ENCODE data around the gene ELAVL1. TPM values are rescaled to one million over a fixed set of nuclear protein-coding genes. Genes with fewer than 3 reads are reported as not detected.

Gene ELAVL1
- total RNA-seq, 1 donor from 2014 or later: 67.9 TPM

DNA sequence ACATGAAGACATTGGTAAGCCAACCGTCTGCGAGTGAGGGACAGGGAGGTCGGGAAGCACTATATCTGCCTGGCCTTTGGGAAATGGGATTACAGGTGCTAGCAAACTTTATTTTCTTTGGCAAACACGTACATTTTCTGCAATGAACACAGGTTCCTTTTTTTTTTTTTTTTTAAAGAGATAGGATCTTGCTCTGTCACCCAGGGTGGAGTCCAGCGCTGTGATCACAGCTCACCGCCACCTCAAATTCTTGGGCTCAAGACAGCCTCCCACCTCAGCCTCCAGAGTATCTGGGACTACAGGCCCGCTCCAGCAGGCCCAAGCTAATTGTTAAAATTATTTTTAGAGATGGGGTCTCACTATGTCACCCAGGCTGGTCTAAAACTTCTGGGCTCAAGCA is 24.2 kb downstream of the ELAVL1 start:
- Mint-ChIP-seq H3K4me3 (ENCODE audit: unreplicated experiment) (no peak overlapping the region), H3K36me3 (ENCODE audit: low read depth) (peaks cover 11% of the 10 kb centered on the region), H3K9me3 (ENCODE audit: low read depth) (no peaks in the 10 kb centered on the region), H3K27ac (ENCODE audit: unreplicated experiment) (no peak overlapping the region), H3K27me3 (ENCODE audit: low read depth) (no peaks in the 10 kb centered on the region), H3K4me1 (ENCODE audit: low read depth) (peaks cover 3% of the 10 kb centered on the region)
- TF ChIP-seq, protein P1, sequence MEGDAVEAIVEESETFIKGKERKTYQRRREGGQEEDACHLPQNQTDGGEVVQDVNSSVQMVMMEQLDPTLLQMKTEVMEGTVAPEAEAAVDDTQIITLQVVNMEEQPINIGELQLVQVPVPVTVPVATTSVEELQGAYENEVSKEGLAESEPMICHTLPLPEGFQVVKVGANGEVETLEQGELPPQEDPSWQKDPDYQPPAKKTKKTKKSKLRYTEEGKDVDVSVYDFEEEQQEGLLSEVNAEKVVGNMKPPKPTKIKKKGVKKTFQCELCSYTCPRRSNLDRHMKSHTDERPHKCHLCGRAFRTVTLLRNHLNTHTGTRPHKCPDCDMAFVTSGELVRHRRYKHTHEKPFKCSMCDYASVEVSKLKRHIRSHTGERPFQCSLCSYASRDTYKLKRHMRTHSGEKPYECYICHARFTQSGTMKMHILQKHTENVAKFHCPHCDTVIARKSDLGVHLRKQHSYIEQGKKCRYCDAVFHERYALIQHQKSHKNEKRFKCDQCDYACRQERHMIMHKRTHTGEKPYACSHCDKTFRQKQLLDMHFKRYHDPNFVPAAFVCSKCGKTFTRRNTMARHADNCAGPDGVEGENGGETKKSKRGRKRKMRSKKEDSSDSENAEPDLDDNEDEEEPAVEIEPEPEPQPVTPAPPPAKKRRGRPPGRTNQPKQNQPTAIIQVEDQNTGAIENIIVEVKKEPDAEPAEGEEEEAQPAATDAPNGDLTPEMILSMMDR (IDR thresholded peaks at IDR 0.05): no peak
- DNase-seq (ENCODE audit: low spot score): no peak

DNA sequence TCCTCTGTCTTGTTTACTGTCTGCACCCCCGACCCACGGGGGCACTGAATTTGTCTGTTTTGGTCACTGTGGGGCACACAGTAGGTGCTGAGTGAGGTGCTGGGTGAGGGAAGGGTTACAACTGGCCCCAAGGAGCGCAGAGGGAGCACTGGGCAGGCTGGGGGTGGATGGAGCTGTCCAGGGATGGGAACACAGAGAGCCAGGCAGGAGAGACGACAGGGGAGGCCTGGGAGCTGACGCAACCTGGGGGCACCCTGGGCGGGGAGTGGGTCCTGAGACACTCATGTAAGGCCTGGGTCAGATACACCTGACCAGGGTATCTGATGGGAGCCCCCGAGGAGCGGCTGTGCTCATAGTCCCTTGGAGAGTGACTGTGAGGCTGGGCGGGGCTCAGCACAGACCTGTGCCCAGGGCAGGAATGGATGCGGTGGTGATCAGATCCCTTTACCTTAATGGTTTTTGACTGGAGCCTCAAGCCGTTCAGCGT is 24.8 kb downstream of the ELAVL1 start:
- H3K27me3 Mint-ChIP-seq (ENCODE audit: low read depth): no peaks in the 10 kb centered on the region
- no peak overlapping the region for H3K27ac Mint-ChIP-seq (ENCODE audit: unreplicated experiment)
- H3K9me3 Mint-ChIP-seq (ENCODE audit: low read depth): no peaks in the 10 kb centered on the region
- TF ChIP-seq, protein P1 (IDR thresholded peaks at IDR 0.05): no peak
- no peak for DNase-seq (ENCODE audit: low spot score)
- peaks cover 11% of the 10 kb centered on the region for H3K36me3 Mint-ChIP-seq (ENCODE audit: low read depth)
- no peak overlapping the region for H3K4me3 Mint-ChIP-seq (ENCODE audit: unreplicated experiment)
- no peaks in the 10 kb centered on the region for H3K4me1 Mint-ChIP-seq (ENCODE audit: low read depth)

DNA sequence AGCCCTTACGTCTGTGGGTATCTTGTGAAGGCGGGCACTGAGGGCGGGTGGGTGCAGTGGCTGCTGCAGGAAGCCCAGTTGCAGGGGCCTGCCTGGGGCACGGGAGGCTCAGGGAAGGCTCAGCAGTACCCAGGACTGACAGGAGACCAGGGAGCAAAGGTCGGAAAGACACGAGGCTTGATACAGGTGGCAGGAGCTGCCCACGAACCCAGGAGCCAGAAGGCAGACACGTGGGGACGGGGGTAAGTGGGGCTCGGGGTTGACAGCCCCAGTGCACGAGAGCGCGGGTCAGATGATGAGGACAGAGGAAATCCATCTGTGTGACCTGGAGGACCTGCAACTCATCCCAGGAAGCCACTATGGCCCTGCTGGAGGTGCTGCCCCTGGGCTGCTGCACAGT is 25.3 kb downstream of the ELAVL1 start:
- peaks cover 11% of the 10 kb centered on the region for H3K36me3 Mint-ChIP-seq (ENCODE audit: low read depth)
- no peak overlapping the region for H3K27ac Mint-ChIP-seq (ENCODE audit: unreplicated experiment)
- H3K4me3 Mint-ChIP-seq (ENCODE audit: unreplicated experiment): no peak overlapping the region
- no peak for DNase-seq (ENCODE audit: low spot score)
- no peaks in the 10 kb centered on the region for H3K9me3 Mint-ChIP-seq (ENCODE audit: low read depth)
- no peaks in the 10 kb centered on the region for H3K27me3 Mint-ChIP-seq (ENCODE audit: low read depth)
- TF ChIP-seq, protein P1 (IDR thresholded peaks at IDR 0.05): no peak
- no peaks in the 10 kb centered on the region for H3K4me1 Mint-ChIP-seq (ENCODE audit: low read depth)

DNA sequence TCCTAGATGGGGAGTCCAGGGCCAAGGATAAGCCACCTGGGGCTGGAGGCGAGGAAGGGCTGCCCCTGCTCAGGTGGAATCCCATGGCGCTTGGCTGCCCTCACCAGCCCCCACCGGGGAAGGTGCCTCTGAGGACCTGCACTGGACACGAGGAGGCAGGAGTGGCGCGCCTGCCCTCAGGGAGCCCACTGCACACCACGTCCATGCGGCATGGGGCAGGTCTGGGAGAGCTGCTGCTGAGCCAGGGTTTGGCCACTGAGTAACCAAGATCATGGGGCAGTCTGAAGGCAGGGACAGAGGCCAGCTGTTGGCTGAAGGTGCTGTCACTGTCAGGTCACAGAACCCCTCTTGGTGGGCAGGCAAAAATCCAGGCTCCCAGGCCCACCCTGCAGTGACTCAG is 25.9 kb downstream of the ELAVL1 start:
- peaks cover 11% of the 10 kb centered on the region for H3K36me3 Mint-ChIP-seq (ENCODE audit: low read depth)
- DNase-seq (ENCODE audit: low spot score): no peak
- no peaks in the 10 kb centered on the region for H3K4me1 Mint-ChIP-seq (ENCODE audit: low read depth)
- H3K27me3 Mint-ChIP-seq (ENCODE audit: low read depth): no peaks in the 10 kb centered on the region
- no peak overlapping the region for H3K4me3 Mint-ChIP-seq (ENCODE audit: unreplicated experiment)
- TF ChIP-seq, protein P1 (IDR thresholded peaks at IDR 0.05): no peak
- no peaks in the 10 kb centered on the region for H3K9me3 Mint-ChIP-seq (ENCODE audit: low read depth)
- no peak overlapping the region for H3K27ac Mint-ChIP-seq (ENCODE audit: unreplicated experiment)

DNA sequence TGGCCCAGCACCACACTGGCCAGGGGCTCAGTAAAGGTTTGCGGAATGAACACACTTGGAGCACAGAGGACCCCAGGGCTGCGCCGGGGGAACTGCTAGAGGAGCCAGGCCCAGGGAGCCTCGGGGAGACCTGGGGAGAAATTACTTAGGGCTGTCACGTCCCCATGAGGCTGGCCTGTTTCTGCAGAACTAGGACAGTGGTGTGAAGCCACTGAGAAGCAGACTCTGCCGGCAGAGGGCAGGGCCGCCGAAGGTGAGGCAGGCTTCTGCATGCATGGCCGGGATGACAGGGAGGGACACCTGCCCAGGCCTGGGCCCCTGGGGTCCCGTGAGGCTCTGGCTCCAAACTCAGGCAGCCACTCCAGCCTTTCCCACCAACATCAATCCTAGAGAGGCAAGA is 26.4 kb downstream of the ELAVL1 start:
- Mint-ChIP-seq H3K4me3 (ENCODE audit: unreplicated experiment) (no peak overlapping the region), H3K4me1 (ENCODE audit: low read depth) (no peaks in the 10 kb centered on the region), H3K27me3 (ENCODE audit: low read depth) (no peaks in the 10 kb centered on the region), H3K27ac (ENCODE audit: unreplicated experiment) (no peak overlapping the region), H3K9me3 (ENCODE audit: low read depth) (no peaks in the 10 kb centered on the region), H3K36me3 (ENCODE audit: low read depth) (peaks cover 11% of the 10 kb centered on the region)
- no peak for DNase-seq (ENCODE audit: low spot score)
- TF ChIP-seq, protein P1 (IDR thresholded peaks at IDR 0.05): no peak

Measured in chondrocyte (in vitro differentiated cells).